ENCODE results near the gene MAMDC2.

MAMDC2 gene

DNA sequence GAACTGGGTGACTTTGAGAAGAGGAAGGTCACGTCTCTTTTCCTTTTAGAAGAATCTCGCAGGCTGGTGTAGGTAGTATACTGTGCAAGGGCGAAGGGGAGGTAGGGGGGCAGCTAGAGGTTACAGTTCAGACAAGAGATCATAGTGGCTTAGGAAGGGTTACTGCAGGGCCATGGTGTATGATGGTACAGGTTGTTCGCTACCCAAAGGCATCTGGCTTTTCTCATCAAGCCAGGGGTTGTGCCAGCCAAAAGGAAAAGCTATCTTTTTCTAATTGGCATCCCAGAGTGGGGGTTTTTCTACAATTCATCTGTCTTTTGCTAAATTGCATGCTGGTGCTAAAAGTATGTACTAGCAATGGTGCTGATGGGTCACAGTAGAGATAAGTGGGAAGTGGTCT is 22.8 kb downstream of the MAMDC2 start:
- H3K27me3 ChIP-seq (replicated peaks; ENCODE audit: control insufficient read depth, insufficient read depth, low read length): no peaks in the 10 kb centered on the region

GRCh38 chr9:70066874-70067273 is 23.2 kb downstream of the MAMDC2 start:
- Histone ChIP-seq H3K36me3 (ENCODE audit: control insufficient read depth, insufficient read depth, low read length) (no peaks in the 10 kb centered on the region), H3K27me3 (replicated peaks; ENCODE audit: control insufficient read depth, insufficient read depth, low read length) (no peaks in the 10 kb centered on the region), H3K4me3 (replicated peaks; ENCODE audit: low read depth, low read length) (no peak overlapping the region)
- TF ChIP-seq CTCF (IDR thresholded peaks at IDR 0.05; ENCODE audit: insufficient read depth, low read length, poor library complexity, severe bottlenecking): no peak
- no peak for DNase-seq (ENCODE audit: extremely low read depth, insufficient read length)

More for the DNA sequence above, 22.8 kb downstream of the MAMDC2 start:
- no peak for DNase-seq (ENCODE audit: extremely low read depth, insufficient read length)
- TF ChIP-seq CTCF (IDR thresholded peaks at IDR 0.05; ENCODE audit: insufficient read depth, low read length, poor library complexity, severe bottlenecking): no peak
- H3K36me3 ChIP-seq (ENCODE audit: control insufficient read depth, insufficient read depth, low read length): no peaks in the 10 kb centered on the region
- H3K4me3 ChIP-seq (replicated peaks; ENCODE audit: low read depth, low read length): no peak overlapping the region

- Histone ChIP-seq H3K27me3 (replicated peaks; ENCODE audit: control insufficient read depth, insufficient read depth, low read length) (no peaks in the 10 kb centered on the region), H3K36me3 (ENCODE audit: control insufficient read depth, insufficient read depth, low read length) (no peaks in the 10 kb centered on the region), H3K4me3 (replicated peaks; ENCODE audit: low read depth, low read length) (no peak overlapping the region)
- no peak for DNase-seq (ENCODE audit: extremely low read depth, insufficient read length)
- no peak for TF ChIP-seq CTCF (IDR thresholded peaks at IDR 0.05; ENCODE audit: insufficient read depth, low read length, poor library complexity, severe bottlenecking)
Measured at GRCh38 chr9:70069704-70070103, 26.1 kb downstream of the MAMDC2 start.

DNA sequence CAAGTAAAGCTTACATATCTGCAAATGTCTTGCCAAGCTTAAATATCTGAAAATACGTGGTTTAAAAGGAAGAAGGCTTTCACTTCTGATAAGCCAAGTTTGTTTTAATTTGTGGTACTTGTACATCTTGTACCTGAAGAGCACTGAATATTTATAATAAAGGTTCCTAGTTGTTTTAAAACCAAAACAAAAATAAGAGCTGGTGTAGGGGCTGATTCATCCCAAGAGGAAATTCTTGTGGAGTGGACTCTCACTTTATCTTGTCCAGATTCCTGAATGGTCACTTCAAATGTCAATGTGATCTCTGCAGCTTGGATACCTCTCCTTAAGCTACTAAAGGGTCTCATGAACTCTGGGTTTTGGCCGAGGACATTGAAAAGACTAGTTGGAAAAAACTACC is 29.5 kb downstream of the MAMDC2 start:
- DNase-seq (ENCODE audit: extremely low read depth, insufficient read length): no peak
- H3K27me3 ChIP-seq (replicated peaks; ENCODE audit: control insufficient read depth, insufficient read depth, low read length): no peaks in the 10 kb centered on the region

DNA sequence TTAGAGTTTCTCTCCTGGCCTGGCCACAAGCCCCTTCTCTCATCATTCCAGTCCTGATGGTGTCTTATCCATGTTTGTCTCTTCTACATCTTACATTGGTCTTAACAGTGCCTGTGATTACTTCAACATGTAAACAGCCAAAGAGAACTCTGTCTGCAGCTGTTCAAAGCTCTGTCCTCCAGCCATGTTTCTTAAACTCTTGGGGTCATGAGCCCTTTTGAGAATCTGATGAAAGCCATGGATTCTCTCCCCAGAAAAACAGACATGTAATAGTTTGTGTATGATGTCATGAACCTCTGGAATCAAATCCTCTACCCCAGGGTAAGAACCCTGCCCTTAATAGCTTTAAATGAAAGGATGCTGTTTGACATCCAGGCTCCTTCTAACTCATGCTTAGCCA is 30.1 kb downstream of the MAMDC2 start:
- H3K27me3 ChIP-seq (replicated peaks; ENCODE audit: control insufficient read depth, insufficient read depth, low read length): no peaks in the 10 kb centered on the region
- no peak for TF ChIP-seq CTCF (IDR thresholded peaks at IDR 0.05; ENCODE audit: insufficient read depth, low read length, poor library complexity, severe bottlenecking)
- no peak for DNase-seq (ENCODE audit: extremely low read depth, insufficient read length)

More for the DNA sequence above, 29.5 kb downstream of the MAMDC2 start:
- TF ChIP-seq CTCF (IDR thresholded peaks at IDR 0.05; ENCODE audit: insufficient read depth, low read length, poor library complexity, severe bottlenecking): no peak
- Histone ChIP-seq H3K36me3 (ENCODE audit: control insufficient read depth, insufficient read depth, low read length) (no peaks in the 10 kb centered on the region), H3K4me3 (replicated peaks; ENCODE audit: low read depth, low read length) (no peak overlapping the region)

GRCh38 chr9:70076678-70077077 is 33.0 kb downstream of the MAMDC2 start:
- TF ChIP-seq CTCF (IDR thresholded peaks at IDR 0.05; ENCODE audit: insufficient read depth, low read length, poor library complexity, severe bottlenecking): no peak
- no peak for DNase-seq (ENCODE audit: extremely low read depth, insufficient read length)
- H3K36me3 ChIP-seq (ENCODE audit: control insufficient read depth, insufficient read depth, low read length): no peaks in the 10 kb centered on the region
- no peak overlapping the region for H3K4me3 ChIP-seq (replicated peaks; ENCODE audit: low read depth, low read length)
- H3K27me3 ChIP-seq (replicated peaks; ENCODE audit: control insufficient read depth, insufficient read depth, low read length): no peaks in the 10 kb centered on the region

More for the DNA sequence above, 30.1 kb downstream of the MAMDC2 start:
- Histone ChIP-seq H3K36me3 (ENCODE audit: control insufficient read depth, insufficient read depth, low read length) (no peaks in the 10 kb centered on the region), H3K4me3 (replicated peaks; ENCODE audit: low read depth, low read length) (no peak overlapping the region)
